GM19240 (cell line): Measurements from ENCODE around the gene KCNIP4.

Experiments used
- DNase-seq: peaks from one replicate; pipeline ENCODE4 v3.0.0; 2011; ENCODE audit warnings: low spot score; ENCODE audit not compliant: insufficient read length

The KCNIP4 gene

DNA sequence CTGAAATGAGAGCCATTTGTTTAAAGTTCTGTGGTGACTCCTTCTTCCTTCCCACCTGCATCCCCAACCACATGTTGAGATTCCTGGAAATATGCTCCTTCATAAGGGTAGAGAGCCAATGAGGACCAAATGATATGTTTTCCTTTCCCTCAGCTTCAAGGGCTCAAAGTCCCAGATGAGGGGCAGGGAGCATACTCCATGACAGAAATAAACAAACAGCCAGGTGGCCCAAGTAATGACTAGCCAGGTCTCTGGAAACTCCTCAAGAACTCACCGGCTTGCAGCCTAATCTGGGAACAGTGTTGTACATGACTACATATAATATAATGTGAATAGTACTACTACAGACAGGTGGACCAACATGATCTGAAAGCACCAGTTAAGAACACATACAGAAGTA lies 856.0 kb downstream of the KCNIP4 start:
- DNase-seq: no peak

- no peak for DNase-seq
Observed at GRCh38 chr4:21090094-21090666, 858.4 kb downstream of the KCNIP4 start.

GRCh38 chr4:21083413-21083812 lies 865.2 kb downstream of the KCNIP4 start:
- DNase-seq: no peak

DNA sequence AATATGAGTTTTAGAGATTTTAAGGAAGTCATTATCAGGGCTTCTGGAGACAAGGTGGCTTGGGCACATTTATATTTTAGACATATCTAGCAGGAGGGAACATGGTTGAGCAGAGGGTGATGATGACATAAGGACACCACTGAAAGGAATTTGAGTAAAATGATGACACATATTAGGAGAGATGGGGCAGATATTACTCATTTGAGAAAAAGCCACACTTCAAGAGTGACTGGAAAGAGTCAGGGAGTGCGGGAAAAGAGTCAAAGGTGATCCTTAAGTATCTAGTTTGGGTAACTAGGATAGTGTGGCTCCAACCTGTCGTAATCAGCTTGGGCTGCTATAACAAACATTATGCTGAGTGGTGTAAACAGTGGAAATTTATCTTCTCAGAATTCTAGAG lies 870.6 kb downstream of the KCNIP4 start:
- no peak for DNase-seq

DNA sequence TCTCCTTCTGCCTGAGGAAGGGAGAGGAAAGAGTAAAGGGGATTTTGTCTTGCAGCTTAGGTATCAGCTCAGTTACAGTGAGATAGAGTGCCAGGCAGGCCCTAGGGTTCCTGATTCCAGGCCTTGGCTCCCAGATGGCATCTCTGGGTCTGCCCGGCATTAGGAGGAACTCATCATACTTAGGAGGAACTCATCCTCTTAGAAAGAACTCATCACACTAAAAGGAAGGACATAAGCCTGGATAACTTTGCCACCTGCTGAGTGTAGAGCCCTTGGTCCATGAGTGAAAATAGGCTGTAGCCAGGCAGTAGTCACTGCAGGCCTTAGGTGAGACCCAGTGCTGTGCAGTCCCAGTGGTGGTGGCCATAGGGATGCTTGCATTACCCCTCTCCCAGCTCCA lies 881.2 kb downstream of the KCNIP4 start:
- DNase-seq: no peak

DNA sequence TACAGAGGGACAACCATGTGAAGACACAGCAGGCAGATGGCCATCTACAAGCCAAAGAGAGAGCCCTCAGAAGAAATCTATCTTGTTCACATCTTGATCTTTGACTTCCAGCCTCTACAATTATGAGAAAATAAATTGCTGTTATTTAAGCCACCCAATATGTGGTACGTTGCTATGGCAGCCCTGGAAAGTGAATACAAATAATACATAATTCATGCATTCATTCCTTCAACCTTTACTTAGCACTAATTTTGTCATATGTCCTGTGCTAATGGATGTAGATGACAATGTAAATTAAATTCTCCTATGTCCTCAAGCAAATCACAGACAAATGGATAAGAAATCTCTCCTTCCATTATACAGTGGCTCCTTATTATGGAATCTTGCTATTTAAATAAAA lies 886.7 kb downstream of the KCNIP4 start:
- no peak for DNase-seq

GRCh38 chr4:21046141-21046540 lies 902.4 kb downstream of the KCNIP4 start:
- no peak for DNase-seq

DNA sequence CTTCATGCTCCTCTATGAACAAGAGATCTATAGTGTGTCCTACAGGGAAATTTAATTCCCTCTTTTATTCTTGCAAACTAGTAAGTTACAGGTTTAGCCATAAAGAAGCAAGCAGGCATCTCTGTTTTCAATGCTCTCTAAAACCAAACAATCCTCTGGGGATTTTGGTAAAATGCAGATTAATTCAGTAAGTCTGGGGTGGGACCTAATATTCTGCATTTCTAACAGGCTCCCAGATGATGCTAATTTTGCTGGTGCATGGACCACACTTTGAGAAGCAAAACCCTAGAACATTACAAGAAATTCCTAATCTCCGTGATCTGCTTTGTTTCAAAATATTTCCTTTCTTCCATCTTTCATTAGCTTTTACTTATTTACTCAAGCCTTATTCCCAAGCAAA lies 903.5 kb downstream of the KCNIP4 start:
- DNase-seq: no peak

GRCh38 chr4:21041708-21042107 lies 906.9 kb downstream of the KCNIP4 start:
- no peak for DNase-seq

GRCh38 chr4:21034728-21035127 lies 913.8 kb downstream of the KCNIP4 start:
- DNase-seq: no peak

- no peak for DNase-seq
Observed at GRCh38 chr4:21032089-21032645, 916.4 kb downstream of the KCNIP4 start.

- DNase-seq: no peak
Observed at GRCh38 chr4:21018817-21019216, 929.8 kb downstream of the KCNIP4 start.

DNA sequence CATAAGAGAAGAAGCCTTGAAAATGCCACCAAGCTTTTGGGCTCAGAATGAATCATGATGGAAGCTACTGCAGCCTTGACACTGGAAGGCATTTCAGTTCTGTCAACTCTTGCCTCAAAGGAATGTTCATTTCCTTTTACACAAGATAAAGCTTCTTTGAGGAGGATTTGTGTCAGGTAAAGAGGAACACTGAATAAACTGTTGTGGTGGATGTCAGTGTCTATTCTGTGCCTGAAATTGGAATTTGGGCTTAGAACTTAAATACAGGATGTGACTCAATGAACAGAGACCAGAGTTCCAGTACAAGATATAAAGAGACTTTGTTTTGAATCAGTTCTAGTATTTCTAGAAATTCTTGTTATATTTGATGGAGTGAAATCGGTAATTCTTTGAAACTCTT lies 935.1 kb downstream of the KCNIP4 start:
- DNase-seq: no peak

- DNase-seq: no peak
Observed at GRCh38 chr4:21012851-21013331, 935.7 kb downstream of the KCNIP4 start.

DNA sequence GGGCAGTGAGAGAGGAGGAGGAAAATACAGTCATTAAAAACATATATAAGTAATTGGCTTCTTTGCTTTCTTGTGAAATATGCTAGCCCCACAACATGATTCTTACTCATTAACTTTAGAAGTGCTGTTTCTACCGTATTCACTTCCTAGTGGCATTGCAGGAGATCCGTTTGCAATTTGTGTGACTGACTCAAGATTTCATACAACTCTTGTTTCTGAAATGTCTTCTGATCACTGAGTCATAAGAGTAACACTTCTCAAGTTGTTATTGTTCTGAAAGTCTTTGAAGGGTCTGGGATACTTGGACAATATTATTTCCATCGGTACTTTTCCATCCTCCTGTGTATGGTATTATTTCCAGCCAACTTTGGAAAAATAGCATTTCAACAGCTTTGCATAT lies 937.5 kb downstream of the KCNIP4 start:
- DNase-seq: no peak

GRCh38 chr4:21009956-21010355 lies 938.6 kb downstream of the KCNIP4 start:
- no peak for DNase-seq

GRCh38 chr4:21005647-21006046 lies 942.9 kb downstream of the KCNIP4 start:
- no peak for DNase-seq

DNA sequence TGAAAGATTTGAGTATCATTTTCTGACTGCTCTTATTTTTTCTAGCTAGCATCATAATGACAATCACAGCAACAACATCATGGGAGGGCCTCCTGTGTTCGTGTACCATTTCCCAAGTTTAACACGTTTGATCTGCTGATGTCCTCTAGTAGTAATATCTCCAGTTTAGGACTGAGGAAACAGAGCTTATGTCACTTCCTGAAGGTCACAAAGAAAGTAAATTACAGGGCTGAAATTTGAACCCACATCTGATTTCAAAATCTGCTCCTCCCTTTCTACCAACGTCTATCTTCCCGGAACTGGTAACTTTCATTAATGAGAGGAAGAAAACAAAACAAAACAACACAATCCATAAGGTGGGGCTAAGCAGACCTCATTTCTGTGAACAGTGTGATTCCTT lies 945.6 kb downstream of the KCNIP4 start:
- DNase-seq: no peak

GRCh38 chr4:21002286-21002685 lies 946.3 kb downstream of the KCNIP4 start:
- DNase-seq: no peak

DNA sequence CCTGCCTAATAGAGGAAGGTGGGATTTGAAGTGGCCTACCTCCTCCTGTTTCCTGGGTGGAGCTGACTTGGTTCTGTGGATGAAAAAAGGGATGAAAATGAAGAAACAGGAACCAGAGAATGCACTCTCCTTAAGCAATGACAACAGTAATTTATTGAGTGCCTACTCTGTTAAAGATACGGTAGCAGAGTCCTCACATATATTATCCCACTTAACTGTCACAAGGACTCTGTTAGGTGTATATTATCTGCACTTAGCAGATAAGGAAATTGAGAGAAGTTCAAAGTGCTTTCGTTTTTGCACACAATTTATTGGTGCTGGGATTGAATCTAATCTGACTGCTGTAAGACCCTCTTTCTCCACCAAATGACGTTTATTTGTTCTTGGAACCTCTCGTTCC lies 947.1 kb downstream of the KCNIP4 start:
- no peak for DNase-seq

GRCh38 chr4:20997886-20998285 lies 950.7 kb downstream of the KCNIP4 start:
- DNase-seq: no peak

GRCh38 chr4:20995610-20996009 lies 953.0 kb downstream of the KCNIP4 start:
- no peak for DNase-seq

DNA sequence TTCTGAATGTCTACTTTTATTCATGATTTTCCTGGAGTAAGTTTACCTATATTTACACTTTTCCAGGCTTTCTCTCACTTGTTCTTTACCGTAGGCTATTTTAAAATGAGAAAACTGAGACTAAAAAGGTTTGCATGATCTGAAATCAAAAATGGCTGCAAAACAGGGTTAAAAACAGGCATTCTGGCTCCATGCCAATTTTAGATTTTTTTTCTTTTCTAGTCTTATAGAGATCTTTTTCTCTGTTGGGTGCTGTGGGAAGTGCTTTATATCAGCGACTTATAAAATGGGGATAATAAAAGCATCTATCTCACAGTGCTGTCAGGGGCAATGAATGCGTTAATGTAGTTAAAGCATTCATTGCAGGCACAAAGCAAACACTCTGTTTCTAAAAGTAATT lies 953.6 kb downstream of the KCNIP4 start:
- DNase-seq: no peak

DNA sequence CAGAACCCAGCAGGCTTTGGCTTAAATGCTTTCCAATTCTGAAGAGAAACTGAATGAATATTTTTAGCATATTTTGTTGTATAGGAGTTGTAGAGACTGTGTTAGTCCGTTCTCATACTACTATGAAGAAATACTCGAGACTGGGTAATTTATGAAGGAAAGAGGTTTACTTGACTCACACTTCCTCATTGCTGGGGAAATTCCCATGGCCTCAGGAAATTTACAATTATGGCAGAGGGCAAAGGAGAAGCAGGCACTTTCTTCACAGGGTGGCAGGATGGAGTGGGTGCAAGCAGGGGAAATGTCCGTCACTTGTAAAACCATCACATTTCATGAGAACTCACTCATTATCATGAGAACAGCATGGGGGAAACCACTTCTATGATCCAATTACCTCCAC lies 956.6 kb downstream of the KCNIP4 start:
- DNase-seq: no peak
